HUES48 (cell line): ENCODE data around the gene C5orf47.

ENCODE experiments used
- H3K27ac ChIP-seq: one replicate; pipeline ENCODE4 v1.7.0; 2013; ENCODE audit warnings: low read depth, low read length, inconsistent platforms
- H3K27me3 ChIP-seq: 2 replicates; pipeline ENCODE4 v1.6.1; 2013; ENCODE audit warnings: mild to moderate bottlenecking, low read length; ENCODE audit not compliant: control insufficient read depth, insufficient read depth
- H3K36me3 ChIP-seq: 2 replicates; pipeline ENCODE4 v1.6.1; 2013; ENCODE audit warnings: low read length; ENCODE audit not compliant: control insufficient read depth, insufficient read depth
- H3K4me1 ChIP-seq: 2 replicates; pipeline ENCODE4 v1.6.1; 2013; ENCODE audit warnings: mild to moderate bottlenecking, low read length; ENCODE audit not compliant: control insufficient read depth, insufficient read depth
- H3K4me3 ChIP-seq: 2 replicates; pipeline ENCODE4 v1.5.1; 2013; ENCODE audit warnings: mild to moderate bottlenecking, low read depth, low read length
- H3K9ac ChIP-seq: 2 replicates; pipeline ENCODE4 v1.6.1; 2013; ENCODE audit warnings: mild to moderate bottlenecking, low read depth, low read length, moderate library complexity
- H3K9me3 ChIP-seq: 2 replicates; pipeline ENCODE4 v1.6.1; 2013; ENCODE audit warnings: low read length; ENCODE audit not compliant: control insufficient read depth, insufficient read depth

Gene C5orf47

DNA sequence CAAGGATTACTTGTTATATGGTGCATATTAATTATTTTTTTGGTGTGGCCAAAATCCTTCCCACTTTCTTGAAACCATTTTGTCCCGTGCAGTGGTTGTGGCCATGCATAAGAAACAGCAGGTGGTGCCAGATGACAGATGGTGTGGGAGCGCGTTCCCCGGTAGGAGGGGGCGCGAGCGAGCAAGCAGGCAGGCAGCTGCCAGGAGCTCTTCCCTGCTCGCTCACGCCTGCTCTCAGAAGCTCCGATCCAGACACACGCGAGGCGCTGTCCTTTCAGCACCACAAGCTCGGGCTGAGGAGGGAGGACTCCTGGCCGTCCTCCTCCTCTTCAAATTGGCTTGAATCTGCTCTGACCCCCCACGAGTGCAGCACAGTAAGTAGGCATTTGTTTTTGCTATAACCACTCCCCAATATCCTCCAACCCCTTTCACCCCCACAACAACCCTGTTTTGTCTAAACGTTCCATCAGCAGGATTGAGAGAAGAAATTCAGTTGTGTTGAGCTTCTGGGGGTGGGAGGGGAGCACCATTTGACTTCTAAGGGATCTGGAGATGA is 56.6 kb downstream of the C5orf47 start, which contains the start of gene NSG2:
TSS of gene NSG2 (plus strand) at position 237 of the 556 bp plus-strand sequence. CDS start 1,050 bp downstream, outside the sequence.
- H3K9me3 ChIP-seq: no peaks in the 10 kb centered on the region
- no peak within 1 kb of the TSS for H3K27ac ChIP-seq
- no peak within 1 kb of the TSS for H3K4me3 ChIP-seq
- no peaks in the 10 kb centered on the region for H3K4me1 ChIP-seq
- H3K9ac ChIP-seq: no peak within 1 kb of the TSS
- H3K27me3 ChIP-seq: no peaks in the 10 kb centered on the region
- no peaks in the 10 kb centered on the region for H3K36me3 ChIP-seq

DNA sequence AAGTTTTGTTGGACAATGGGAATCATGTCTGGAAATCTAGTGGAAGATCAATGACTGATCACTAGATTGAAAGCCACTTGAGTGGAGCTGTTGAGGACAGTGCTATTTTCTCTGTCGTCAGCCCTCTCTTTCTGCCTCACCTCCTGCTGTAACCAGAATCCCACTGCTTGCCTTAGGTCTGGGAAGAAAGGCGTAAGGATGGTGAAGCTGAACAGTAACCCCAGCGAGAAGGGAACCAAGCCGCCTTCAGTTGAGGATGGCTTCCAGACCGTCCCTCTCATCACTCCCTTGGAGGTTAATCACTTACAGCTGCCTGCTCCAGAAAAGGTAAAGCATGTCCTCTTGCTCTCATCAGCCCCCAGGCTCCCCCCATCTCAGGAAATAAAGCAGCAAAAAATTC is 57.6 kb downstream of the C5orf47 start:
- Histone ChIP-seq H3K9me3 (no peaks in the 10 kb centered on the region), H3K27me3 (no peaks in the 10 kb centered on the region), H3K4me3 (no peak overlapping the region), H3K9ac (no peak overlapping the region), H3K36me3 (no peaks in the 10 kb centered on the region), H3K27ac (no peak overlapping the region), H3K4me1 (no peaks in the 10 kb centered on the region)

DNA sequence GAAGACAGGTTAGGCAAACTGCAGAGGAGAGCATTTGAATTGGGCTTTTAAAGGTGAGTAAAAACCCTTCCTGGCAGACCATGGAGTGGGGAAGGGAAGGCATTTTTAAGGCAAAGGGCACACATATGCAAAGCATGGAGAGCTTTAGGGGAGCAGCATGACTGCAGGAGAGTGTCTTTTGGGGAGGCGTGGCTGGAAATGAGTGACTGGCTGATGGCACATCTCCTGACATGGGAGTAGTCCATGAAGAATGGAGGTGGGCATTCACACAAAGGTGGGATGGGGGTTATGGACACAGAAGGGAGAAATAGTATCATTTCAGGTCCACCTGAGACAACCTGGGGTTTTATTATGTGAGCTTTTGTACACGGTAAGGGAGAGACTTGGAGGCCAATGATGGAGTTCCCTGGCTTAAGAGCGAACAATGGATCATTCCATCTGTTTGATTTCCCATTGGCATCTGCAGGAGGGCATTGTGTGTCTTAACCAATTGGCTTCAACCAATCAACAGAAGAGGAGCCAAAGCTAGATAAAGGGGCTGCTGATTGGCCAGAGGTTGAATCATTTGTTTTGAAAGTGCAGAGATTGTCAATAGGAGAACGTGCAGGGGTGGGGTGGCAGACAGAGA is 58.6 kb downstream of the C5orf47 start:
- no peak overlapping the region for H3K9ac ChIP-seq
- H3K4me3 ChIP-seq: no peak overlapping the region
- no peak overlapping the region for H3K27ac ChIP-seq
- H3K9me3 ChIP-seq: no peaks in the 10 kb centered on the region
- no peaks in the 10 kb centered on the region for H3K4me1 ChIP-seq
- no peaks in the 10 kb centered on the region for H3K36me3 ChIP-seq
- no peaks in the 10 kb centered on the region for H3K27me3 ChIP-seq

- Histone ChIP-seq H3K4me1 (no peaks in the 10 kb centered on the region), H3K27ac (no peak overlapping the region), H3K4me3 (no peak overlapping the region), H3K27me3 (no peaks in the 10 kb centered on the region), H3K36me3 (no peaks in the 10 kb centered on the region), H3K9ac (no peak overlapping the region), H3K9me3 (no peaks in the 10 kb centered on the region)
These were observed 63.7 kb downstream of the C5orf47 start for GRCh38 chr5:174052636-174053035.

GRCh38 chr5:174053905-174054304 is 64.9 kb downstream of the C5orf47 start:
- Histone ChIP-seq H3K27me3 (no peaks in the 10 kb centered on the region), H3K9ac (no peak overlapping the region), H3K27ac (no peak overlapping the region), H3K4me1 (no peaks in the 10 kb centered on the region), H3K36me3 (no peaks in the 10 kb centered on the region), H3K9me3 (no peaks in the 10 kb centered on the region), H3K4me3 (no peak overlapping the region)
